ENCODE data around the gene KCNH2. TPM values are rescaled to one million over a fixed set of nuclear protein-coding genes. Genes with fewer than 3 reads are reported as not detected.

The KCNH2 gene
- total and polyA plus RNA-seq, 2 of the 8 experiments (the other 6 are each of a cell fraction or from before 2014, with no cell fraction given): 8.0 to 15.0 TPM

GRCh38 chr7:150914196-150914595, 63.9 kb downstream of the KCNH2 start:
- DNase-seq (ENCODE audit: low read depth in 1 of 2, low spot score in 2 of 2): no peak
- Histone ChIP-seq H3K56ac (replicated peaks; ENCODE audit: insufficient read length, low read depth, low read length) (no peak overlapping the region), H2BK5ac (ENCODE audit: low read depth, low read length) (no peak overlapping the region), H4K5ac (ENCODE audit: insufficient read length, low read depth, low read length) (no peak overlapping the region), H3K4me3 (ENCODE audit: extremely low read depth in 1 of 4, insufficient read depth in 2 of 4, low read depth in 3 of 4, low read length in 4 of 4) (no peak overlapping the region), H4K91ac (replicated peaks; ENCODE audit: insufficient read length, low read length) (no peak overlapping the region), H2BK20ac (ENCODE audit: low read length) (no peak overlapping the region), H4K8ac (ENCODE audit: extremely low read depth, insufficient read depth, low read length) (no peak overlapping the region), H3K79me2 (ENCODE audit: control insufficient read depth in 1 of 2, insufficient read depth in 2 of 2, low read length in 2 of 2) (no peaks in the 10 kb centered on the region), H3K14ac (ENCODE audit: insufficient read length) (no peak overlapping the region), H3K9ac (replicated peaks in 1 of 4; ENCODE audit: extremely low read depth in 1 of 4, low read depth in 3 of 4, low read length in 3 of 4) (no peak overlapping the region), H2AK5ac (ENCODE audit: low read depth, low read length) (no peak overlapping the region), H3K23me2 (ENCODE audit: low read depth, low read length) (peaks cover 13% of the 10 kb centered on the region; the same call in 1 of the 2 replicates), H3K27me3 (replicated peaks in 1 of 4; ENCODE audit: control insufficient read depth in 3 of 4, extremely low read depth in 1 of 4, insufficient read depth in 3 of 4, low read length in 3 of 4) (no peaks in the 10 kb centered on the region), H3K27ac (ENCODE audit: low read depth, low read length) (no peak overlapping the region), H2BK15ac (ENCODE audit: low read length) (no peak overlapping the region), H3K18ac (ENCODE audit: extremely low read depth, low read length) (no peak overlapping the region), H4K20me1 (replicated peaks in 1 of 2; ENCODE audit: control insufficient read depth in 1 of 2, insufficient read depth in 2 of 2, low read length in 2 of 2) (no peaks in the 10 kb centered on the region), H3K4me1 (replicated peaks in 1 of 4; ENCODE audit: control insufficient read depth in 3 of 4, insufficient read depth in 4 of 4, low read length in 3 of 4) (peaks cover 0 to 8% (median 0%) of the 10 kb centered on the region in 4 experiments; a peak in 2 of 7 replicates), H3K79me1 (ENCODE audit: low read depth, low read length) (no peaks in the 10 kb centered on the region), H2BK120ac (replicated peaks; ENCODE audit: low read depth, low read length) (no peak overlapping the region), H3K4ac (replicated peaks; ENCODE audit: insufficient read length, low read depth, low read length) (no peak overlapping the region), H2AFZ (ENCODE audit: low read length) (no peak overlapping the region), H3K9me3 (ENCODE audit: insufficient read depth in 2 of 2, low read depth in 1 of 2, low read length in 1 of 2) (no peaks in the 10 kb centered on the region), H3K4me2 (ENCODE audit: insufficient read depth in 1 of 2, low read depth in 2 of 2, low read length in 2 of 2) (no peak overlapping the region), H3K23ac (ENCODE audit: insufficient read length) (no peak overlapping the region), H3K36me3 (ENCODE audit: control insufficient read depth in 2 of 4, insufficient read depth in 4 of 4, low read length in 3 of 4) (no peaks in the 10 kb centered on the region), H2BK12ac (ENCODE audit: low read depth, low read length) (no peak overlapping the region)
- ChIA-PET POLR2A (ENCODE audit: partially characterized antibody) (no interaction called here), CTCF (ENCODE audit: partially characterized antibody) (interaction anchor here (1.2 to 5.5 kb wide), 4 partner anchors 12 to 78 kb away, joined by 3 to 22 read pairs (median 5); no protein-coding TSS in a partner anchor)
- WGBS, 2 experiments (ENCODE audit: extremely low coverage in 1 of 2, insufficient coverage in 1 of 2, insufficient read length in 1 of 2, insufficient replicate concordance in 2 of 2, low coverage in 1 of 2, low lambda C conversion rate in 2 of 2, missing lambda C conversion rate in 1 of 2): 91% methylated on average over 6 of the region's 6 CpGs; no CpG with 5 or more reads in 1 of the 2 experiments
- no peak for TF ChIP-seq SIX5 (IDR thresholded peaks at IDR 0.05; ENCODE audit: low read depth, low read length)
- no peak for FAIRE-seq

All from H1 (cell line).